ENCODE measurements around the gene FBXL5.
"Not testable (repeated sequence)": the region's sequence is repeated elsewhere in the genome, so short reads cannot be mapped to it uniquely, and the experiment has no call there.

The FBXL5 gene

GRCh38 chr4:15649914-15650545 is 5.1 kb downstream of the FBXL5 start:
- DNase-seq (ENCODE audit: low spot score) = peak; percentile 48

GRCh38 chr4:15648600-15648999 is 6.6 kb downstream of the FBXL5 start:
- DNase-seq (ENCODE audit: low spot score) = no peak

GRCh38 chr4:15638418-15638817 is 16.7 kb downstream of the FBXL5 start:
- DNase-seq (ENCODE audit: low spot score) = no peak

GRCh38 chr4:15636818-15637217 is 18.3 kb downstream of the FBXL5 start:
- no peak for DNase-seq (ENCODE audit: low spot score)

GRCh38 chr4:15617407-15617806 is 37.8 kb downstream of the FBXL5 start:
- not testable (repeated sequence) for DNase-seq (ENCODE audit: low spot score)

- DNase-seq (ENCODE audit: low spot score) = not testable (repeated sequence)
Observed at GRCh38 chr4:15614891-15615290, 40.3 kb downstream of the FBXL5 start.

- no peak for DNase-seq (ENCODE audit: low spot score)
Observed at GRCh38 chr4:15612136-15612535, 43.0 kb downstream of the FBXL5 start.

GRCh38 chr4:15610855-15611254 is 44.3 kb downstream of the FBXL5 start:
- DNase-seq (ENCODE audit: low spot score) = no peak

- no peak for DNase-seq (ENCODE audit: low spot score)
Observed at GRCh38 chr4:15605537-15605936, 49.6 kb downstream of the FBXL5 start.

GRCh38 chr4:15601862-15602261 is 53.3 kb downstream of the FBXL5 start:
- no peak for DNase-seq (ENCODE audit: low spot score)

GRCh38 chr4:15600176-15600575 is 55.0 kb downstream of the FBXL5 start:
- DNase-seq (ENCODE audit: low spot score) = no peak

- DNase-seq (ENCODE audit: low spot score) = no peak
Observed at GRCh38 chr4:15598644-15599043, 56.5 kb downstream of the FBXL5 start.

GRCh38 chr4:15592799-15593198 is 62.4 kb downstream of the FBXL5 start:
- DNase-seq (ENCODE audit: low spot score) = no peak

- DNase-seq (ENCODE audit: low spot score) = no peak
Observed at GRCh38 chr4:15587649-15588048, 67.5 kb downstream of the FBXL5 start.

- DNase-seq (ENCODE audit: low spot score) = no peak
Observed at GRCh38 chr4:15586066-15586465, 69.1 kb downstream of the FBXL5 start.

- no peak for DNase-seq (ENCODE audit: low spot score)
Observed at GRCh38 chr4:15585331-15585730, 69.8 kb downstream of the FBXL5 start.

- DNase-seq (ENCODE audit: low spot score) = no peak
Observed at GRCh38 chr4:15584785-15585184, 70.4 kb downstream of the FBXL5 start.

GRCh38 chr4:15577508-15577907 is 77.6 kb downstream of the FBXL5 start:
- no peak for DNase-seq (ENCODE audit: low spot score)

- no peak for DNase-seq (ENCODE audit: low spot score)
Observed at GRCh38 chr4:15575966-15576365, 79.2 kb downstream of the FBXL5 start.

- no peak for DNase-seq (ENCODE audit: low spot score)
Observed at GRCh38 chr4:15569746-15570145, 85.4 kb downstream of the FBXL5 start.

- no peak for DNase-seq (ENCODE audit: low spot score)
Observed at GRCh38 chr4:15568821-15569220, 86.3 kb downstream of the FBXL5 start.

GRCh38 chr4:15563871-15564270 is 91.3 kb downstream of the FBXL5 start:
- no peak for DNase-seq (ENCODE audit: low spot score)

GRCh38 chr4:15562623-15563022 is 92.5 kb downstream of the FBXL5 start:
- no peak for DNase-seq (ENCODE audit: low spot score)

- DNase-seq (ENCODE audit: low spot score) = peak; percentile 20
Observed at GRCh38 chr4:15562114-15562513, 93.0 kb downstream of the FBXL5 start.

- no peak for DNase-seq (ENCODE audit: low spot score)
Observed at GRCh38 chr4:15558561-15558960, 96.6 kb downstream of the FBXL5 start.
